HepG2 (cell line): ENCODE measurements around the gene SYNJ2. TPM values are rescaled to one million over a fixed set of nuclear protein-coding genes. Genes with fewer than 3 reads are reported as not detected.

ENCODE experiments used
- ATAC-seq: fragments of 200-7000 bp; cut with Tn5 transposase; 3 replicates; pipeline ENCODE4 v1.9.1; 2020; ENCODE audit warnings: mild to moderate bottlenecking, moderate library complexity
- BruUV-seq: library from RNA; stranded (reverse); fragments of 400-500 nt; replicated peaks from 2 replicates; lab custom pipeline; 2021; lab: Mats Ljungman, UMichigan
- CTCF ChIA-PET: fragments of 300-600 bp; formaldehyde crosslinking; extraction: SDS; loops from one replicate; lab custom pipeline; 2021; ENCODE audit warnings: low total read pairs, inconsistent platforms, low intra/inter-chr PET ratio; lab: Yijun Ruan, JAX
- POLR2A ChIA-PET: fragments of 350-600 bp; sonication (Branson Sonifier 250); formaldehyde crosslinking; loops from one replicate; lab custom pipeline; 2020; ENCODE audit warnings: antibody characterized with exemption, inconsistent platforms; lab: Yijun Ruan, JAX
- DNase-seq: peaks from one replicate; pipeline ENCODE4 v3.0.0-alpha.2; 2015; ENCODE audit warnings: low spot score
- FAIRE-seq: peaks from 3 replicates; lab custom pipeline; 2011; peaks lifted over from hg19 to GRCh38; lab: Jason Lieb, UNC
- H2AFZ ChIP-seq: one replicate; pipeline ENCODE4 v1.6.1; 2011; ENCODE audit warnings: low read length, inconsistent platforms
- H3K27ac ChIP-seq: fragments of 300-600 bp; 3 replicates; pipeline ENCODE4 v1.8.0; 2011; ENCODE audit warnings: mixed run types, mild to moderate bottlenecking, mixed read lengths, low read length, inconsistent platforms; ENCODE audit not compliant: insufficient read depth; ENCODE audit errors: extremely low read length
- H3K27me3 ChIP-seq, 2 experiments: fragments of 200-600 bp in 1 of 2; 2 replicates in 1 of 2; 3 replicates in 1 of 2; pipeline versions ENCODE4 v1.6.0 to v1.8.0; 2011; ENCODE audit warnings: low read length in 2 of 2, mild to moderate bottlenecking in 2 of 2, moderate library complexity in 2 of 2, inconsistent platforms in 1 of 2; ENCODE audit not compliant: insufficient read depth in 2 of 2, control insufficient read depth in 1 of 2
- H3K36me3 ChIP-seq, 2 experiments: fragments of 200-600 bp in 1 of 2; replicated peaks in 1 of 2; 2 replicates in 1 of 2; 3 replicates in 1 of 2; pipeline versions ENCODE4 v1.5.1 to v1.8.0; 2011; ENCODE audit warnings: low read length in 2 of 2, inconsistent platforms in 1 of 2; ENCODE audit not compliant: insufficient read depth in 2 of 2, control insufficient read depth in 1 of 2
- H3K4me1 ChIP-seq: 2 replicates; pipeline ENCODE4 v1.5.1; 2012; ENCODE audit warnings: low read length, inconsistent platforms; ENCODE audit not compliant: insufficient read depth
- H3K4me2 ChIP-seq: 2 replicates; pipeline ENCODE4 v1.6.0; 2011; ENCODE audit warnings: low read depth, low read length, inconsistent platforms
- H3K4me3 ChIP-seq, 3 experiments: fragments of 200-600 bp in 1 of 3; sonication (generic), shearing (Covaris generic) in 1 of 3; replicated peaks in 1 of 3; 2 replicates each; pipeline ENCODE4 v1.5.1; 2011 to 2016; ENCODE audit warnings: low read length in 3 of 3, inconsistent platforms in 2 of 3, low read depth in 2 of 3, mild to moderate bottlenecking in 2 of 3, control low read depth in 1 of 3, mixed read lengths in 1 of 3; ENCODE audit not compliant: insufficient read depth in 1 of 3
- H3K79me2 ChIP-seq: one replicate; pipeline ENCODE4 v1.6.1; 2011; ENCODE audit warnings: low read length, inconsistent platforms; ENCODE audit not compliant: insufficient read depth
- H3K9ac ChIP-seq: 2 replicates; pipeline ENCODE4 v1.6.0; 2011; ENCODE audit warnings: mild to moderate bottlenecking, low read depth, low read length, inconsistent platforms; ENCODE audit not compliant: insufficient read depth
- H3K9me3 ChIP-seq: 2 replicates; pipeline ENCODE4 v1.5.1; 2012; ENCODE audit warnings: mild to moderate bottlenecking, low read length
- H4K20me1 ChIP-seq: 2 replicates; pipeline ENCODE4 v1.6.0; 2011; ENCODE audit warnings: inconsistent platforms, mild to moderate bottlenecking, low read length, moderate library complexity; ENCODE audit not compliant: insufficient read depth
- AGO2 ChIP-seq: fragments of 200-400 bp; formaldehyde crosslinking; optimal IDR thresholded peaks from 2 replicates; pipeline ENCODE3; 2017; ENCODE audit warnings: mild to moderate bottlenecking, low read depth, low read length, moderate library complexity
- ERF ChIP-seq: IDR thresholded peaks from 2 replicates; pipeline ENCODE4 v1.6.1; 2018; ENCODE audit warnings: missing biosample characterization, missing genetic modification reagents
- FOSL2 ChIP-seq: sonication (generic); formaldehyde crosslinking; IDR thresholded peaks from 2 replicates; pipeline ENCODE4 v1.4.0; 2020; ENCODE audit warnings: missing genetic modification reagents
- KDM2A ChIP-seq: sonication (generic); formaldehyde crosslinking; IDR thresholded peaks from 2 replicates; pipeline ENCODE4 v1.4.0; 2020; ENCODE audit warnings: low read depth, missing genetic modification reagents, borderline replicate concordance
- NFIB ChIP-seq: sonication (generic); formaldehyde crosslinking; IDR thresholded peaks from 2 replicates; pipeline ENCODE4 v1.9.0; 2021; ENCODE audit warnings: missing genetic modification reagents, mild to moderate bottlenecking, borderline replicate concordance
- POLR2AphosphoS2 ChIP-seq: IDR thresholded peaks from 2 replicates; pipeline ENCODE4 v1.6.1; 2011; ENCODE audit warnings: low read depth, low read length, improper control_type of control experiment
- POLR2G ChIP-seq: fragments of 200-400 bp; formaldehyde crosslinking; IDR thresholded peaks from 2 replicates; pipeline ENCODE4 v1.6.1; 2018; ENCODE audit warnings: mild to moderate bottlenecking, low read depth, low read length, moderate library complexity
- SNAPC2 ChIP-seq: sonication (generic); formaldehyde crosslinking; IDR thresholded peaks from 2 replicates; pipeline ENCODE4 v1.8.1; 2022; ENCODE audit warnings: mild to moderate bottlenecking, missing genetic modification reagents
- SSRP1 ChIP-seq: IDR thresholded peaks from 2 replicates; pipeline ENCODE4 v1.6.1; 2016; ENCODE audit warnings: control low read depth
- ZNF121 ChIP-seq: sonication (generic); formaldehyde crosslinking; IDR thresholded peaks from 2 replicates; pipeline ENCODE4 v1.5.0; 2020; ENCODE audit warnings: mild to moderate bottlenecking, missing genetic modification reagents
- ZNF20 ChIP-seq: sonication (generic); formaldehyde crosslinking; IDR thresholded peaks from 2 replicates; pipeline ENCODE4 v1.4.0; 2020; ENCODE audit warnings: mild to moderate bottlenecking, moderate library complexity, missing genetic modification reagents
- ZNF33A ChIP-seq: sonication (generic); formaldehyde crosslinking; IDR thresholded peaks from 2 replicates; pipeline ENCODE4 v1.5.1; 2020; ENCODE audit warnings: missing genetic modification reagents, mild to moderate bottlenecking, moderate library complexity, borderline replicate concordance
- WGBS: methylation state at CpG from one replicate; pipeline ENCODE4 v1.1.6; 2017; ENCODE audit warnings: low lambda C conversion rate; 5-methylcytosine and 5-hydroxymethylcytosine counted together
- in situ Hi-C: cut with HindIII; loops from 2 replicates; pipeline ENCODE4 v1.10.0; 2017; ENCODE audit warnings: low pct_unique_long_range_greater_than_20kb; ENCODE audit not compliant: extremely low pct_ligation_motif_present
- intact Hi-C: fragments of 100-400 bp; cut with micrococcal nuclease; formaldehyde crosslinking; loops from one replicate; pipeline ENCODE4 v1.10.0; 2022; ENCODE audit not compliant: unreplicated experiment
- polyA plus RNA-seq, 8 experiments: library from polyadenylated mRNA; depleted of rRNA in 3 of 8; stranded (reverse) in 7 of 8; unstranded in 1 of 8; fragments of >200 nt; fragmentation: Illumina TruSeq in 4 of 8; extraction: Trizol in 4 of 8; gene quantifications; 2 replicates each; pipeline versions ENCODE4 v1.2.1 to v1.2.3, GENCODE V29; 2011 to 2016; ENCODE audit warnings: low read depth in 4 of 8, missing spikeins in 1 of 8, mixed read lengths in 1 of 8; ENCODE audit not compliant: insufficient read depth in 1 of 8
- total RNA-seq, 5 experiments: library from RNA; depleted of rRNA; stranded (reverse); fragments of >200 nt; fragmentation: Illumina TruSeq; extraction: Trizol; gene quantifications; 2 replicates each; pipeline ENCODE4 v1.2.3, GENCODE V29; 2016; ENCODE audit warnings: low read depth in 1 of 5
- TF ChIP-seq, protein P1 (sequence below): sonication (generic); formaldehyde crosslinking; IDR thresholded peaks from 2 replicates; pipeline ENCODE4 v1.5.0; 2020; ENCODE audit warnings: mild to moderate bottlenecking, missing genetic modification reagents
- TF ChIP-seq, protein P2 (sequence below): sonication (generic); formaldehyde crosslinking; IDR thresholded peaks from 2 replicates; pipeline ENCODE4 v1.9.0; 2021; ENCODE audit warnings: missing genetic modification reagents, mild to moderate bottlenecking, borderline replicate concordance

SYNJ2 gene
- total and polyA plus RNA-seq, 2 of the 13 experiments (the other 11 are each of a cell fraction or from before 2014, with no cell fraction given): 39.1 to 57.6 TPM

DNA sequence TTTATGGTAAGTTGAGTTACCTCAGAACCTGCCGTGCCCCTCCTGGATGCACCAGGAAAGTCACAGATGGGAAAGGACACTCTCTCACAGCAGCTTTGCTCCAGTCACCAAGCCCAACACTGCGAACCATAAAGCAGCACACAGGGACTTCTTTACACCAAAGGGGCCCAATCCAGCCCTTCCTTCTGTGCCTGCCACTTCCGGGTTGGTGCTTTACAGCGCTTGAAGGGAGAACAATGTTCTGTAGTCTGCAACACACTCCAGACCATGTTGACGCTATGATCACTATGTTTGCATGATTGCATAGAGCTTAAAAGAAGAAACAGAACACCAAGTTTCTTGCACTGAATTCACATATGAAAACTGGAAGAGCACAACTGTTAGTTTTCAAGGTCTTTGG lies 129.3 kb downstream of the SYNJ2 start:
- in situ Hi-C loops: no loop called here
- FAIRE-seq: no peak
- TF ChIP-seq FOSL2 (CRISPR knock-in tag) (no peak), ZNF33A (CRISPR knock-in tag) (no peak), POLR2AphosphoS2 (peak; percentile 55; the same call in 1 of the 2 replicates), KDM2A (0 out of 2 replicates have a peak, but pooled peaks have one; percentile 17), SNAPC2 (CRISPR knock-in tag) (no peak)
- ChIA-PET CTCF (no interaction called here), POLR2A (no interaction called here)
- no peak overlapping the region for H3K9ac ChIP-seq
- no peak overlapping the region for H3K4me3 ChIP-seq
- H3K27me3 ChIP-seq: no peaks in the 10 kb centered on the region
- intact Hi-C loops: no loop called here
- no peak overlapping the region for H3K27ac ChIP-seq
- H3K79me2 ChIP-seq: no peaks in the 10 kb centered on the region
- DNase-seq: no peak
- no peak overlapping the region for H2AFZ ChIP-seq
- ATAC-seq: peak; percentile 5; the same call in 1 of the 3 replicates
- peaks cover 10% of the 10 kb centered on the region for H3K4me1 ChIP-seq
- no peaks in the 10 kb centered on the region for H4K20me1 ChIP-seq
- H3K9me3 ChIP-seq: no peaks in the 10 kb centered on the region
- peaks cover 0 to 5% of the 10 kb centered on the region in 2 experiments; a peak in 2 of 5 replicates for H3K36me3 ChIP-seq
- H3K4me2 ChIP-seq: no peak overlapping the region
- no TSS peak for BruUV-seq
- WGBS: 91% methylated on average over 5 of the region's 5 CpGs

DNA sequence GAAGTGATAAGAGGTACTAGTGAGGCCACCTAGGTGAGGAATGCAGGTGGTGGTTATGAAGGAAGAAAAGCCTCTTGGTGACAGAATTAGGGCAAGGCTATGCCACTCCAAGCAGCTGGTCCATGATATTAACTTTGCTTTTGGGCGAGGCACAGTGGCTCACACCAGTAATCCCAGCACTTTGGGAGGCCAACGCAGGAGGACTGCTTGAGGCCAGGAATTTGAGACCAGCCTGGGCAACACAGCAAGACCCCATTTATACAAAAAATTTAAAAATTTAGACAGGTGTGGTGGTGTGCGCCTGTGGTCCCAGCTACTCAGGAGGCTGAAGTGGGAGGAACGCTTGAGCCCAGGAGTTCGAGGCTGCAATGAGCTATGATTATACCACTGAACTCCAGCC lies 130.3 kb downstream of the SYNJ2 start:
- TF ChIP-seq AGO2 (no peak), POLR2AphosphoS2 (peak; percentile 46; the same call in 1 of the 2 replicates), POLR2G (peak; percentile 30; the same call in 1 of the 2 replicates), SSRP1 (CRISPR knock-in tag) (peak; percentile 49; the same call in 1 of the 2 replicates), ERF (CRISPR knock-in tag) (no peak), ZNF121 (CRISPR knock-in tag) (peak; percentile 84), ZNF20 (CRISPR knock-in tag) (no peak), NFIB (CRISPR knock-in tag) (no peak)
- TF ChIP-seq, protein P1, sequence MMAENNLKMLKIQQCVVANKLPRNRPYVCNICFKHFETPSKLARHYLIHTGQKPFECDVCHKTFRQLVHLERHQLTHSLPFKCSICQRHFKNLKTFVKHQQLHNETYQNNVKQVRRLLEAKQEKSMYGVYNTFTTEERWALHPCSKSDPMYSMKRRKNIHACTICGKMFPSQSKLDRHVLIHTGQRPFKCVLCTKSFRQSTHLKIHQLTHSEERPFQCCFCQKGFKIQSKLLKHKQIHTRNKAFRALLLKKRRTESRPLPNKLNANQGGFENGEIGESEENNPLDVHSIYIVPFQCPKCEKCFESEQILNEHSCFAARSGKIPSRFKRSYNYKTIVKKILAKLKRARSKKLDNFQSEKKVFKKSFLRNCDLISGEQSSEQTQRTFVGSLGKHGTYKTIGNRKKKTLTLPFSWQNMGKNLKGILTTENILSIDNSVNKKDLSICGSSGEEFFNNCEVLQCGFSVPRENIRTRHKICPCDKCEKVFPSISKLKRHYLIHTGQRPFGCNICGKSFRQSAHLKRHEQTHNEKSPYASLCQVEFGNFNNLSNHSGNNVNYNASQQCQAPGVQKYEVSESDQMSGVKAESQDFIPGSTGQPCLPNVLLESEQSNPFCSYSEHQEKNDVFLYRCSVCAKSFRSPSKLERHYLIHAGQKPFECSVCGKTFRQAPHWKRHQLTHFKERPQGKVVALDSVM (CRISPR knock-in tag): peak; percentile 29; the same call in 1 of the 2 replicates
- TF ChIP-seq, protein P2, sequence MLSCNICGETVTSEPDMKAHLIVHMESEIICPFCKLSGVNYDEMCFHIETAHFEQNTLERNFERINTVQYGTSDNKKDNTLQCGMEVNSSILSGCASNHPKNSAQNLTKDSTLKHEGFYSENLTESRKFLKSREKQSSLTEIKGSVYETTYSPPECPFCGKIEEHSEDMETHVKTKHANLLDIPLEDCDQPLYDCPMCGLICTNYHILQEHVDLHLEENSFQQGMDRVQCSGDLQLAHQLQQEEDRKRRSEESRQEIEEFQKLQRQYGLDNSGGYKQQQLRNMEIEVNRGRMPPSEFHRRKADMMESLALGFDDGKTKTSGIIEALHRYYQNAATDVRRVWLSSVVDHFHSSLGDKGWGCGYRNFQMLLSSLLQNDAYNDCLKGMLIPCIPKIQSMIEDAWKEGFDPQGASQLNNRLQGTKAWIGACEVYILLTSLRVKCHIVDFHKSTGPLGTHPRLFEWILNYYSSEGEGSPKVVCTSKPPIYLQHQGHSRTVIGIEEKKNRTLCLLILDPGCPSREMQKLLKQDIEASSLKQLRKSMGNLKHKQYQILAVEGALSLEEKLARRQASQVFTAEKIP (CRISPR knock-in tag): no peak
- no peak for ATAC-seq
- POLR2A ChIA-PET: interaction anchor here (1.0 kb wide), 1 partner anchor 10 kb away, joined by 3 read pairs; no protein-coding TSS in a partner anchor
- H3K9me3 ChIP-seq: no peaks in the 10 kb centered on the region
- CTCF ChIA-PET: no interaction called here
- in situ Hi-C loops: no loop called here
- no peaks in the 10 kb centered on the region for H4K20me1 ChIP-seq
- BruUV-seq: no TSS peak
- 95% methylated on average over 5 of the region's 5 CpGs for WGBS
- no peaks in the 10 kb centered on the region for H3K27me3 ChIP-seq
- no peak overlapping the region for H3K4me2 ChIP-seq
- intact Hi-C loops: no loop called here
- DNase-seq: no peak
- FAIRE-seq: no peak
- no peaks in the 10 kb centered on the region for H3K79me2 ChIP-seq
- H2AFZ ChIP-seq: no peak overlapping the region
- no peak overlapping the region for H3K9ac ChIP-seq
- H3K4me3 ChIP-seq: no peak overlapping the region
- H3K4me1 ChIP-seq: peaks cover 9% of the 10 kb centered on the region
- peaks cover 0 to 5% of the 10 kb centered on the region in 2 experiments; a peak in 2 of 5 replicates for H3K36me3 ChIP-seq
- no peak overlapping the region for H3K27ac ChIP-seq
